Right atrium auricular region (tissue), 2 donors: ENCODE results near the gene DCUN1D2. TPM values are rescaled to one million over a fixed set of nuclear protein-coding genes. Genes with fewer than 3 reads are reported as not detected.

Experiments used
- DNase-seq: peaks from one replicate; pipeline ENCODE4 v3.0.0-alpha.2; 2019; ENCODE audit warnings: low spot score
- H3K27ac ChIP-seq, 2 donors: fragments of 200-600 bp; sonication (generic); 1 replicate in 1 of 2; 2 replicates in 1 of 2; pipeline ENCODE4 v1.5.1; 2016 to 2019
- H3K27me3 ChIP-seq, 2 donors: fragments of 200-600 bp; sonication (generic); one replicate each; pipeline versions ENCODE4 v1.5.1 to v1.6.0; 2017 to 2019
- H3K36me3 ChIP-seq: fragments of 200-600 bp; sonication (generic); one replicate; pipeline ENCODE4 v1.5.1; 2016
- H3K4me1 ChIP-seq, 2 donors: fragments of 200-600 bp; sonication (generic); one replicate each; pipeline versions ENCODE4 v1.5.1 to v1.6.0; 2017 to 2019
- H3K4me3 ChIP-seq, 2 donors: fragments of 200-600 bp; sonication (generic); 1 replicate in 1 of 2; 2 replicates in 1 of 2; pipeline ENCODE4 v1.5.1; 2017 to 2019; ENCODE audit warnings: mild to moderate bottlenecking in 1 of 2, moderate library complexity in 1 of 2
- H3K9me3 ChIP-seq, 2 donors: fragments of 200-600 bp; sonication (generic); one replicate each; pipeline ENCODE4 v1.5.1; 2019
- total RNA-seq, 2 donors: library from RNA; depleted of rRNA; stranded (reverse); fragments of >200 nt; gene quantifications; one replicate each; pipeline ENCODE4 v1.1.0, GENCODE V29; 2016
- TF ChIP-seq, protein P1 (sequence below), 2 donors: fragments of 200-600 bp; sonication (generic); IDR thresholded peaks; one replicate each; pipeline ENCODE4 v1.5.1; 2019; ENCODE audit warnings: antibody characterized with exemption in 2 of 2

Gene DCUN1D2
- total RNA-seq, 2 donors from 2014 or later: 45.3 to 65.5 TPM

DNA sequence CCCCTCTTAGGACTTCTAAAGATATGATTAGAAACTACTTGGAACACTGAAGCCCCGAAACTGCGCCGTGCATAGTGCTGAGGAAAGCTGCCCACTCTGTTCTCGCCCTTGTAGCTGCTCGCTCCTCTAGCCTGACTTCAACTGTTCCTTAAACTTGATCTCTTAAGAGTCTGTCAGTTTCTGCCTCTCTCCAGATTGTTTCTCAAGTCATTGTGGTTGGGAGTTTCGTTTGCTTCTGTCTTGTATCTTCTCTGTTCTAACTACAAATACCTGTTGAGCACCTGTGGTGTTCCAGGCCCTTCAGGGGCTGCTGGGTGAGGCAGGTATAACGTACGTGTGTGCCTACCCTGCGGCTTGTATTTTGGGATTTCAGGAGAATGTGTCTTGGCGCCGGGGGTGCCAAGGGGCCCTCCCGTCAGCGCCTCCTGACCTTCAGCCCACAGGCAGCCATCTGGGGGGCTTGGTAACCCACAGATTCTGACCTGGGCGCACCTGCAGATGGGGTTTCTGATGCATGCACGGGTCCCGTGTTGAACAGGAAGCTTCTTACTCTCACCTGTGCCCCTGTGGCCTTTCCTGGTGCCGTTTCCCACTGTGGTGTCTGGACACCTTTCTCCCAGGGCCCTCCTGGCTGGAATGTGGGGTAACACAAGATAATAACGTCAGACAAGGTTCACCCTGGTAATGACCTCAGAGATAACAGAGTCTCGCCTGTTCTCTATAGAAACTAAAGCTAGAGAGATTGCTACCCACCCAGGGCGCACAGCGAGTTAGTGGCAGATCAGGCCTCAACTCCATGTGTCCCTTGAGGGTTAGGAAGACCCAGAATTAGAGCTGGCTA lies 17.2 kb upstream of the DCUN1D2 start:
- no peak overlapping the region for H3K4me3 ChIP-seq
- no peak overlapping the region for H3K27ac ChIP-seq
- no peak for DNase-seq
- H3K9me3 ChIP-seq: no peaks in the 10 kb centered on the region
- H3K27me3 ChIP-seq: no peaks in the 10 kb centered on the region
- peaks cover 42% of the 10 kb centered on the region for H3K36me3 ChIP-seq
- TF ChIP-seq, protein P1, sequence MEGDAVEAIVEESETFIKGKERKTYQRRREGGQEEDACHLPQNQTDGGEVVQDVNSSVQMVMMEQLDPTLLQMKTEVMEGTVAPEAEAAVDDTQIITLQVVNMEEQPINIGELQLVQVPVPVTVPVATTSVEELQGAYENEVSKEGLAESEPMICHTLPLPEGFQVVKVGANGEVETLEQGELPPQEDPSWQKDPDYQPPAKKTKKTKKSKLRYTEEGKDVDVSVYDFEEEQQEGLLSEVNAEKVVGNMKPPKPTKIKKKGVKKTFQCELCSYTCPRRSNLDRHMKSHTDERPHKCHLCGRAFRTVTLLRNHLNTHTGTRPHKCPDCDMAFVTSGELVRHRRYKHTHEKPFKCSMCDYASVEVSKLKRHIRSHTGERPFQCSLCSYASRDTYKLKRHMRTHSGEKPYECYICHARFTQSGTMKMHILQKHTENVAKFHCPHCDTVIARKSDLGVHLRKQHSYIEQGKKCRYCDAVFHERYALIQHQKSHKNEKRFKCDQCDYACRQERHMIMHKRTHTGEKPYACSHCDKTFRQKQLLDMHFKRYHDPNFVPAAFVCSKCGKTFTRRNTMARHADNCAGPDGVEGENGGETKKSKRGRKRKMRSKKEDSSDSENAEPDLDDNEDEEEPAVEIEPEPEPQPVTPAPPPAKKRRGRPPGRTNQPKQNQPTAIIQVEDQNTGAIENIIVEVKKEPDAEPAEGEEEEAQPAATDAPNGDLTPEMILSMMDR (IDR thresholded peaks at IDR 0.05): no peak
- no peaks in the 10 kb centered on the region for H3K4me1 ChIP-seq

DNA sequence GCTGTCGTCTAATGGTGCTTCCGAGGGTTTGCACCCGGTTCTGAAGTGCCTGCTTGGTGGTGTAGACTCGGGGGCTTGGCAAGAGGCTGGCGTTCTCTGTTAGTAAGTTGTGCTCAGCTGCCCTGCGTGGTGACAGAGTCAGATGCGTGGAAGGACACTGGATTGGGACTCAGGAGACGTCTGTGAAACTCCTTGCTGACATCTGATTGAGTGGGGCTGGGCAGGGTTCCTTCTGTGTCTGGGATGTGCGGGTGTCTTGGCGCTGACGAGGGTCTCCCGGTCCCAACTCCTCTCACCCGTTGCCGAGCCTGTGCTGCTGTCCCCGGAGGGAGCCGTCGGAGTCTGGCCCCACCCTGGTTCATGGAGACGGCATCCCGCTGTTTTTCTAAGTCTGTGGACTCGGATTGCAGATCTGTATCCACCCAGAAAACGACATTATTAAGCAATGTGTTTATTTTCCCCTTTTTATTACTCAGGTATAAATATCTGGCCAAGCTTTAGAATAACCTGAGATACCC lies 16.4 kb upstream of the DCUN1D2 start:
- Histone ChIP-seq H3K9me3 (no peaks in the 10 kb centered on the region), H3K4me3 (no peak overlapping the region), H3K36me3 (peaks cover 49% of the 10 kb centered on the region), H3K27ac (no peak overlapping the region), H3K27me3 (no peaks in the 10 kb centered on the region), H3K4me1 (no peaks in the 10 kb centered on the region)
- TF ChIP-seq, protein P1 (IDR thresholded peaks at IDR 0.05): no peak
- DNase-seq: no peak

DNA sequence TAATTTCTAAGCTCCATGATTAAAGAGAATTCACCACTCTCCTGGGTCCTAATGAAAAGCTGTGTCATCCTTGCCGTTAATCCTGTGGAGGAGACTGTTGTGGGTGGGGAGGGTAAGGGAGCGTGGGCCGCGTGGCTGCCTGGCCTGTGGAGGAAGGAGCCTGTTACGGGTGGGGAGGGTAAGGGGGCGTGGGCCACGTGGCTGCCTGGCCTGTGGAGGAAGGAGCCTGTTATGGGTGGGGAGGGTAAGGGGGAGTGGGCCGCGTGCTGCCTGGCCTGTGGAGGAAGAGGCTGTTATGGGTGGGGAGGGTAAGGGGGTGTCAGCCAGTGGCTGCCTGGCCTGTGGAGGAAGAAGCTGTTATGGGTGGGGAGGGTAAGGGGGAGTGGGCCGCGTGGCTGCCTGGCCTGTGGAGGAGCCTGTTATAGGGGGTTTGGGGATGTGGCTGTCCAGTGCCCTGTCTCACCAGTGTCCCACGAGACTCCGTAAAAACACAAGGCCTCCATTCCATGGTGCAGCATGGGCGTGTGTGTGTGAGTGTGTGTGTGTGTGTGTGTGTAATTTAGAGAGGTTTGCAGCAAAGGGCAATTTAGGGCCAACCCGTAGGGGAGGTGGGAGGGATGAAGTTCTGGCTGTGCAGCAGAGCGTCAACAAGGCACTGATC lies 15.6 kb upstream of the DCUN1D2 start:
- no peak overlapping the region for H3K4me3 ChIP-seq
- no peaks in the 10 kb centered on the region for H3K9me3 ChIP-seq
- H3K27ac ChIP-seq: no peak overlapping the region
- H3K4me1 ChIP-seq: no peaks in the 10 kb centered on the region
- DNase-seq: no peak
- H3K36me3 ChIP-seq: peaks cover 49% of the 10 kb centered on the region
- H3K27me3 ChIP-seq: no peaks in the 10 kb centered on the region
- TF ChIP-seq, protein P1 (IDR thresholded peaks at IDR 0.05): no peak

DNA sequence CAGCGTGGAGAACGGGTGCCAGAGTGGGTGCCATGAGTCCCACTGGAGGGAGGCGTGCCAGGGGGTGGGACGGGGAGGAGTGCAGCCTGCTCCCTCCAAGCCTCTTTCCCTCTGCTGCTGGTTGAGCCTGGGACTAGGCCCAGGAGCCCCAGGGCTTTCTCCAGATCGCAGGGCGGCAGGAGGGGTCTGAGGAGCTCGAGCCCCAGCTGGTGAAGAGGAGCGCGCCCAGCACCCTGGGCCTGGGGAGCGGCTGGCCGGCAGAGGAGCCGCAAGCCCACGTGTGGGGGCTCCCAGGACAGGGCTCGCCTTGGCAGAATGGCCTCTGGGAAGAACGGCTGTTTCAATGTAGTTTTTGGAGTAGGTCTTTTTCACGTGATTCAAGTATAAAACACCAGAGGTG lies 12.2 kb upstream of the DCUN1D2 start:
- Histone ChIP-seq H3K27me3 (no peaks in the 10 kb centered on the region), H3K4me3 (no peak overlapping the region), H3K9me3 (no peaks in the 10 kb centered on the region), H3K27ac (no peak overlapping the region), H3K36me3 (peaks cover 66% of the 10 kb centered on the region), H3K4me1 (peaks cover 0 to 6% of the 10 kb centered on the region in 2 donors)
- no peak for DNase-seq
- TF ChIP-seq, protein P1 (IDR thresholded peaks at IDR 0.05): no peak

DNA sequence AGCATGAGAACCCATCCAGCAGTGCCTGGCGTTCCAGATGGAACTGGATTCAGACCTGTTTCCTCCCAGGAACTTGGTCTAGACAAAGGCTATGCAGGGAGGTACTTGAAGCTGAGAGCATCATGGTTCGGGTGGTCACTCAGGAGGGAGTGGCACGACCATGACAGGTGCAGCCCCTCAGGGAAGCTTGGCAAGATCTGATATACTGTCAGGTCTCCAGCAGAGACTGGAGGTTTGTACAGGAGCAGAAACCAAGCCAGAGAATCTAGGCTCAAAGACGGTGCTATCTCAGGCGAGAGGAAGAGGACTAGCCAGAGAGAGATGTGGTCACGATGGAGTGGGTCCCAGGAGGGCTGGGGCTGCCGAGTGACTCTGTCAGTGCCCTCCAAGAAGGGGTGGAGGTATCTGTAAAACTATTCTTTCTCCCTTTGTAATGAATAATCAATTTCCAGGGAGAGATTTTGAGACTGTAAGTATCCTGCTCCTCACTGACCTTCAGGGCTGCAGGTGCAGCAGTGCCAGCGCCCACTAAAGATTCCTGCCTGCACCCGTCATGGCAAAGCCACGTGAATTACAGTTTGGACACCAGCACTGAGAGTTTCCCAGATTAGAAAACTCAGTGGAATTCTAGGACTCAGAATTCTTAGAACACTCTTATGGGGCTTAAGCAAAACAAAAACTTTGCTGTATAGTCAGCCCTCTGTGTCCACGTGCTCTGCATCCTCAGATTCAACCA lies 10.2 kb upstream of the DCUN1D2 start:
- H3K4me1 ChIP-seq: peaks cover 0 to 12% of the 10 kb centered on the region in 2 donors
- H3K9me3 ChIP-seq: no peaks in the 10 kb centered on the region
- no peak for DNase-seq
- H3K27ac ChIP-seq: peak overlapping the region in 1 of 2 donors; percentile 60
- H3K36me3 ChIP-seq: peaks cover 86% of the 10 kb centered on the region
- TF ChIP-seq, protein P1 (IDR thresholded peaks at IDR 0.05): no peak
- no peak overlapping the region for H3K4me3 ChIP-seq
- no peaks in the 10 kb centered on the region for H3K27me3 ChIP-seq
